A549 (cell line): ENCODE measurements around the gene RNF39. TPM values are rescaled to one million over a fixed set of nuclear protein-coding genes. Genes with fewer than 3 reads are reported as not detected.
"Not testable (repeated sequence)": the region's sequence is repeated elsewhere in the genome, so short reads cannot be mapped to it uniquely, and the experiment has no call there.

Experiments
- ATAC-seq, 2 experiments: fragments of 200-7000 bp in 1 of 2; fragments of >200 bp in 1 of 2; cut with Nextera tagmentation in 1 of 2; cut with Tn5 transposase in 1 of 2; 3 replicates each; pipeline versions ENCODE4 v1.8.0 to v1.9.1; 2018 to 2020; ENCODE audit warnings: mild to moderate bottlenecking in 1 of 2, moderate library complexity in 1 of 2
- CTCF ChIA-PET: fragments of 300-600 bp; sonication (Branson Sonifier 250); formaldehyde crosslinking; extraction: SDS; loops from one replicate; lab custom pipeline; 2021; ENCODE audit warnings: antibody characterized with exemption, inconsistent platforms; lab: Yijun Ruan, JAX
- POLR2A ChIA-PET: fragments of 350-600 bp; formaldehyde crosslinking; extraction: SDS; loops from one replicate; lab custom pipeline; 2021; ENCODE audit warnings: antibody characterized with exemption, inconsistent platforms; lab: Yijun Ruan, JAX
- DNase-seq, 2 experiments: peaks; one replicate each; pipeline versions ENCODE4 v3.0.0 to v3.0.0-alpha.2; 2011 to 2016; ENCODE audit warnings: low read depth in 1 of 2, low spot score in 1 of 2
- FAIRE-seq: peaks from 2 replicates; lab custom pipeline; 2011; peaks lifted over from hg19 to GRCh38; lab: Jason Lieb, UNC
- H3K27ac ChIP-seq, 2 experiments: fragments of >200 bp; sonication (Bioruptor Twin); formaldehyde crosslinking; 3 replicates each; pipeline ENCODE4 v1.5.1; 2016 to 2017
- H3K4me1 ChIP-seq: fragments of >200 bp; sonication (Bioruptor Twin); formaldehyde crosslinking; 3 replicates; pipeline ENCODE4 v1.6.1; 2016
- H3K4me2 ChIP-seq: fragments of >200 bp; sonication (Bioruptor Twin); formaldehyde crosslinking; 3 replicates; pipeline ENCODE4 v1.6.1; 2016
- H3K4me3 ChIP-seq: fragments of >200 bp; sonication (Bioruptor Twin); formaldehyde crosslinking; 3 replicates; pipeline ENCODE4 v1.5.1; 2016
- H3K9me3 ChIP-seq: fragments of >200 bp; sonication (Bioruptor Twin); formaldehyde crosslinking; 3 replicates; pipeline ENCODE4 v1.6.1; 2016
- CBX8 ChIP-seq: fragments of 200-600 bp; sonication (generic); IDR thresholded peaks from 2 replicates; pipeline ENCODE4 v1.6.1; 2016
- CEBPB ChIP-seq, 2 experiments: fragments of >200 bp in 1 of 2; sonication (Bioruptor Twin) in 1 of 2; formaldehyde crosslinking in 1 of 2; IDR thresholded peaks; 2 replicates each; pipeline ENCODE4 v1.6.1; 2012 to 2016
- CHD2 ChIP-seq: fragments of 150-350 bp; IDR thresholded peaks from 2 replicates; pipeline ENCODE4 v1.6.1; 2014; ENCODE audit warnings: low read length; ENCODE audit not compliant: partially characterized antibody
- CHD4 ChIP-seq: fragments of 200-600 bp; sonication (generic); IDR thresholded peaks from 2 replicates; pipeline ENCODE4 v1.6.1; 2016; ENCODE audit warnings: antibody characterized with exemption, mild to moderate bottlenecking, borderline replicate concordance
- CTCF ChIP-seq: fragments of >200 bp; sonication (Bioruptor Twin); formaldehyde crosslinking; IDR thresholded peaks from 3 replicates; pipeline ENCODE4 v1.5.1; 2016
- ELK1 ChIP-seq: fragments of 150-350 bp; IDR thresholded peaks from 2 replicates; pipeline ENCODE4 v1.6.1; 2014; ENCODE audit warnings: low read depth, mild to moderate bottlenecking, low read length
- FOSB ChIP-seq: fragments of 250-450 bp; sonication (Bioruptor Pico); IDR thresholded peaks from 2 replicates; pipeline ENCODE4 v1.5.0; 2020; ENCODE audit warnings: mild to moderate bottlenecking, moderate library complexity
- FOXS1 ChIP-seq: fragments of 250-450 bp; sonication (Bioruptor Pico); IDR thresholded peaks from 2 replicates; pipeline ENCODE4 v1.5.0; 2020; ENCODE audit warnings: mild to moderate bottlenecking, moderate library complexity
- HDAC2 ChIP-seq: fragments of 200-600 bp; sonication (generic); IDR thresholded peaks from 2 replicates; pipeline ENCODE4 v1.6.1; 2016
- HES2 ChIP-seq: fragments of >200 bp; sonication (Bioruptor Twin); formaldehyde crosslinking; IDR thresholded peaks from 2 replicates; pipeline ENCODE4 v1.6.1; 2016
- JUN ChIP-seq, 2 experiments: fragments of >200 bp; sonication (Bioruptor Twin); formaldehyde crosslinking; IDR thresholded peaks; 2 replicates in 1 of 2; 3 replicates in 1 of 2; pipeline ENCODE4 v1.6.1; 2016 to 2017
- JUNB ChIP-seq: fragments of >200 bp; sonication (Bioruptor Twin); formaldehyde crosslinking; IDR thresholded peaks from 2 replicates; pipeline ENCODE4 v1.6.1; 2016
- KDM5A ChIP-seq: fragments of 200-600 bp; sonication (generic); IDR thresholded peaks from 2 replicates; pipeline ENCODE4 v1.6.1; 2016; ENCODE audit warnings: antibody characterized with exemption, mild to moderate bottlenecking
- MAFK ChIP-seq: fragments of 450-650 bp; IDR thresholded peaks from 2 replicates; pipeline ENCODE4 v1.6.1; 2014; ENCODE audit not compliant: partially characterized antibody
- NPAS2 ChIP-seq: fragments of 250-450 bp; sonication (Bioruptor Pico); IDR thresholded peaks from 2 replicates; pipeline ENCODE4 v1.8.0; 2022; ENCODE audit warnings: mild to moderate bottlenecking, moderate library complexity, borderline replicate concordance
- RAD21 ChIP-seq, 2 experiments: fragments of >200 bp in 1 of 2; sonication (Bioruptor Twin) in 1 of 2; formaldehyde crosslinking in 1 of 2; IDR thresholded peaks in 1 of 2; conservative IDR thresholded peaks in 1 of 2; 2 replicates in 1 of 2; 3 replicates in 1 of 2; pipeline ENCODE4 v1.6.1; 2012 to 2018; ENCODE audit warnings: inconsistent platforms in 1 of 2
- RARB ChIP-seq: fragments of 250-450 bp; sonication (Bioruptor Pico); IDR thresholded peaks from 2 replicates; pipeline ENCODE4 v1.8.0; 2021; ENCODE audit warnings: mild to moderate bottlenecking, moderate library complexity
- SMC3 ChIP-seq: fragments of >200 bp; sonication (Bioruptor Twin); formaldehyde crosslinking; IDR thresholded peaks from 3 replicates; pipeline ENCODE4 v1.6.1; 2018; ENCODE audit warnings: inconsistent platforms
- TFCP2L1 ChIP-seq: fragments of 250-450 bp; sonication (Bioruptor Pico); IDR thresholded peaks from 2 replicates; pipeline ENCODE4 v1.5.0; 2021; ENCODE audit warnings: mild to moderate bottlenecking
- ZNF302 ChIP-seq: fragments of 250-450 bp; sonication (Bioruptor Pico); IDR thresholded peaks from 2 replicates; pipeline ENCODE4 v1.9.0; 2021; ENCODE audit warnings: inconsistent platforms, mild to moderate bottlenecking, moderate library complexity
- WGBS: methylation state at CpG from one replicate; pipeline ENCODE4 v1.1.6; 2017; ENCODE audit errors: missing lambda C conversion rate; 5-methylcytosine and 5-hydroxymethylcytosine counted together
- polyA plus RNA-seq, 4 experiments: library from polyadenylated mRNA; depleted of rRNA in 3 of 4; stranded (reverse); fragments of >200 nt; fragmentation: RNase III in 1 of 4; extraction: RNeasy Plus Mini Kit Qiagen cat#74134 plus additional on column Dnase treatment in 1 of 4; gene quantifications; 2 replicates in 3 of 4; 3 replicates in 1 of 4; pipeline ENCODE4 v1.2.3, GENCODE V29; 2011 to 2017

RNF39 gene
- polyA plus RNA-seq, 2 of the 4 experiments (the other 2 are of a cell fraction), result not detected

GRCh38 chr6:30037182-30037788, 38.3 kb downstream of the RNF39 start:
- no peak for FAIRE-seq
- WGBS, result 39% methylated on average over 4 of the region's 4 CpGs

GRCh38 chr6:30035784-30036183, 39.8 kb downstream of the RNF39 start:
- ChIA-PET POLR2A (no interaction called here), CTCF (interaction anchor here (2.6 kb wide), 1 partner anchor 22 kb away, joined by 7 read pairs; no protein-coding TSS in a partner anchor)
- H3K4me2 ChIP-seq, result no peak overlapping the region
- DNase-seq (no peak), ATAC-seq (no peak), FAIRE-seq (no peak)
- no peaks in the 10 kb centered on the region for H3K9me3 ChIP-seq
- peaks cover 9% of the 10 kb centered on the region; the same call in 2 of the 3 replicates for H3K4me1 ChIP-seq
- H3K27ac ChIP-seq, result no peak overlapping the region
- H3K4me3 ChIP-seq, result no peak overlapping the region
- TF ChIP-seq CHD2 (no peak), CBX8 (no peak), FOXS1 (CRISPR knock-in tag) (no peak), MAFK (no peak), HDAC2 (no peak)
- whole genome bisulfite sequencing, result 84% methylated on average over 1 of the region's 1 CpG

More at GRCh38 chr6:30037182-30037788, 38.3 kb downstream of the RNF39 start:
- POLR2A ChIA-PET, result no interaction called here
- peak; percentile 16 to 27 for DNase-seq
- CTCF ChIA-PET, result interaction anchor here (0.8 to 2.6 kb wide), 6 partner anchors 18 to 301 kb away, joined by 3 to 7 read pairs (median 3); no protein-coding TSS in a partner anchor
- Histone ChIP-seq H3K27ac (no peak overlapping the region), H3K4me3 (no peak overlapping the region), H3K4me1 (peaks cover 9% of the 10 kb centered on the region; the same call in 2 of the 3 replicates), H3K4me2 (no peak overlapping the region), H3K9me3 (no peaks in the 10 kb centered on the region)
- peak; percentile 68 to 81; a peak in 4 of 6 replicates for ATAC-seq
- peak; percentile 31; the same call in 1 of the 3 replicates for TF ChIP-seq SMC3
- TF ChIP-seq CHD4, result no peak
- no peak for TF ChIP-seq RARB (CRISPR knock-in tag)
- TF ChIP-seq TFCP2L1 (CRISPR knock-in tag), result no peak
- TF ChIP-seq CTCF, result peak; percentile 42
- no peak for TF ChIP-seq FOXS1 (CRISPR knock-in tag)
- TF ChIP-seq NPAS2 (CRISPR knock-in tag), result no peak
- peak in 1 of 2 experiments; percentile 24; a peak in 1 of 5 replicates for TF ChIP-seq RAD21 (conservative IDR thresholded peaks at IDR 0.05 in 1 of 2, IDR thresholded peaks at IDR 0.05 in 1 of 2)

GRCh38 chr6:30033440-30033839, 42.1 kb downstream of the RNF39 start:
- CTCF ChIA-PET, H3K9me3 ChIP-seq, FAIRE-seq, POLR2A ChIA-PET: not testable (repeated sequence)
- peak in 1 of 2 experiments; percentile 70; a peak in 1 of 6 replicates for ATAC-seq
- WGBS, result 56% methylated on average over 5 of the region's 5 CpGs
- 0 out of 2 replicates have a peak, but pooled peaks have one; percentile 16 for TF ChIP-seq HES2
- TF ChIP-seq CEBPB (IDR thresholded peaks at IDR 0.05), result peak in 1 of 2 experiments; percentile 29; a peak in 1 of 4 replicates
- TF ChIP-seq, all 56 proteins: peak for 2; not testable (repeated sequence) for 54
- Histone ChIP-seq H3K4me2 (peak overlapping the region; percentile 15; the same call in 2 of the 3 replicates), H3K27ac (peak overlapping the region in 1 of 2 experiments; percentile 33; a peak in 2 of 6 replicates)
- not testable (repeated sequence) for DNase-seq, H3K4me3 ChIP-seq, H3K4me1 ChIP-seq

- TF ChIP-seq JUNB, result no peak
- no peak for TF ChIP-seq ELK1
- no peak for TF ChIP-seq NPAS2 (CRISPR knock-in tag)
- TF ChIP-seq KDM5A, result no peak
- no peak for TF ChIP-seq JUN (IDR thresholded peaks at IDR 0.05)
- TF ChIP-seq FOXS1 (CRISPR knock-in tag), result no peak
- no peak for TF ChIP-seq MAFK
- TF ChIP-seq FOSB (CRISPR knock-in tag), result no peak
- no peak for TF ChIP-seq ZNF302 (CRISPR knock-in tag)
Measured at GRCh38 chr6:30031381-30031780, 44.2 kb downstream of the RNF39 start.

More at GRCh38 chr6:30031381-30031780, 44.2 kb downstream of the RNF39 start:
- ChIA-PET POLR2A (no interaction called here), CTCF (interaction anchor here (1.2 kb wide), 1 partner anchor 179 kb away, joined by 3 read pairs; no protein-coding TSS in a partner anchor)
- Histone ChIP-seq H3K4me1 (peaks cover 9% of the 10 kb centered on the region; the same call in 2 of the 3 replicates), H3K27ac (no peak overlapping the region), H3K4me3 (no peak overlapping the region), H3K9me3 (no peaks in the 10 kb centered on the region), H3K4me2 (no peak overlapping the region)
- no peak for FAIRE-seq
- DNase-seq, result no peak
- ATAC-seq, result no peak
